Measurements from ENCODE around the gene CTNND2.
"Not testable (repeated sequence)": the region's sequence is repeated elsewhere in the genome, so short reads cannot be mapped to it uniquely, and the experiment has no call there.

The CTNND2 gene

DNA sequence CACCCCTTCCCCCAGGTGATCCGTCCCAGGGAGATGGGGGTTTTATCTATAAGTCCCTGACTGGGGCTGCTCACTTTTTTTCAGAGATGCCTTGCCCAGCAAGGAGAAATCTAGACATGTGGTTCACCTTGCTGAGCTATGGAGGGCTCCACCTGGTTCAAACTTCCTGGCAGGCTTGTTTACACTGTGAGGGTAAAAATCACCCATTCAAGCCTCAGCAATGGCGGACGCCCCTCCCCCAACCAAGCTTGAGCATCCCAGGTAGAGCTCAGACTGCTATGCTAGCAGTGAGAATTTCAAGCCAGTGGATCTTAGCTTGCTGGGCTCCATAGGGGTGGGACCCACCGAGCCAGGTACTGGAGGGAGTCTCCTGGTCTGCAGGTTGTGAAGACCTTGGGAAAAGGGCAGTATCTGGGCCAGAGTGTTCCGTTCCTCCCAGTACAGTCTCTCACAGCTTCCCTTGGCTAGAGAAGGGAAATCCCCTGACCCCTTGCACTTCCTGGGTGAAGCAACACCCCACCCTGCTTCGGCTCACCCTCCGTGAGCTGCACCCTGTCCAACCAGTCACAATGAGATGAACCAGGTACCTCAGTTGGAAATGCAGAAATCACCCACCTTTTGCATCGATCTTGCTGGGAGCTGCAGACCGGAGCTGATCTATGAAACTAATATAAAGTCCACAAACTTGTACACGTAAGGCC is 231.7 kb downstream of the CTNND2 start:
- DNase-seq: no peak

DNA sequence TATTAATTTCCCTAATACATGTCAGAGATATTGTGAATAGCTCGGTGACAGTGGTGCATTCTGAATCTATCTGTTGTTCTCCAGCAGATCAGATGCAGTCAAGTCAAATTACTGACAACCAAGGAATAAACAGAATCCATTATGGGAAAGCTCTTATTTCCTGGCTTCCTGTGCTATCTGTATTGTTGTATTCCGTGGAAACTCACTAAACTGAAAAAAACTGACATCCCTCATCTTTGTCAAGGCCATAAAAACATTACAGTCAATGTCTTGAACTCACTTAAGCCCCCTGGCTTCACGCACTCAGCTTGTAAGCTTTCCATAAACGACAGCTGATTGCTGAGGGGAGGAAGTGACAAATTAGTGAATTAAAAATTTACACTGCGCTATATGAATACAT is 245.9 kb downstream of the CTNND2 start:
- DNase-seq: no peak

DNA sequence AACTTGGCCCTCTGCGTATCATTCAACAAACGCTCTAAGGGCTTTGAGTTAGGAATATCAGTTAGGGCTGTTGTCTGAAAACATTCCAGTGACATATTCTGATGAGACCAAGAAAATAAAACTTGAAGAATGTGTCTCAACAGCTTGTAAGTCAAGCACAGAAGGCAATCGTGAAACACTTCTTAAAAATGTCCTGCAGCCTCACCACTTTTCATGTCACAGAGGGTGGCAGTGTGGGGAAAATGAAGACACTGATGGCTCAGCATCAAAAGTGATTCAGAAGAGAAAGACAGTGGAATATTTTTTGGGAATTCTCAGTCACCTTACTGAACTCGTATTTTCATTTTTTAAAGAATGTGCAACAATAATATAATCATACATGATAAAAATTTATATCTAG is 247.3 kb downstream of the CTNND2 start:
- DNase-seq: no peak

DNA sequence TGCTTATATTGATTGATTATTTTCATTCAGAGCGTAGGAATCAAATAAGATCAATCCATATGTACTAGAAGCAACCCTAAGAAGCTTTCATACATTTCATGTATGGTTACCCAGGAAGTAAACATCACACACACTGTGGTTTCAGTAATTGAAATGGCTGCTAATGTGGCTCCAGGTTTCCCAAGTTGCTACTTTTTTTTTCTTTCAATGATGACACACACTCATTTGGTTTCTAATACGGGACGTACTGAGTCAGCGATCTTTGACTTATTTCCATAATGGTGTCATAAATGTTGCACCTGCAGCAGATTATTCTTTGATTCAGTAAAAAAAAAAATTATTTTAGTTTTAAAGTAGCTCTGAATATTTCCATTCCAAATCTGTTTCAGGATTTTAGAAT is 248.6 kb downstream of the CTNND2 start:
- no peak for DNase-seq

DNA sequence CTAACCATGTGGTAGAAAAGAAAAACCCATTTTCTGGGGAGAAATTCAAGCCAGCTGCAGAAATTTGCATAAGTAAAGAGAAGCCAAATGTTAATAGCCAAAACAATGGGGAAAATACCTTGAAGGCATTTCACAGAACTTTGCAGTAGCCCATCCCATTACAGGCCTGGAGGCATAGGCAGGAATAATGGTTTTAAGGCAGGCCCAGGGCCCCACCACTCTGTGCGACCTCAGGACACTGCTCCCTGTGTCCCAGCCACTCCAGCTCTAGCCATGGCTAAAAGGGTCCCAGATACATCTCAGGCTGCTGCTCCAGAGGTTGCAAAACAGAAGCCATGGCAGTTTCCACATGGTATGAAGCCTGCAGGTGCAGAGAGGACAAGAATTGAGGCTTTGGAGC is 253.3 kb downstream of the CTNND2 start:
- no peak for DNase-seq

DNA sequence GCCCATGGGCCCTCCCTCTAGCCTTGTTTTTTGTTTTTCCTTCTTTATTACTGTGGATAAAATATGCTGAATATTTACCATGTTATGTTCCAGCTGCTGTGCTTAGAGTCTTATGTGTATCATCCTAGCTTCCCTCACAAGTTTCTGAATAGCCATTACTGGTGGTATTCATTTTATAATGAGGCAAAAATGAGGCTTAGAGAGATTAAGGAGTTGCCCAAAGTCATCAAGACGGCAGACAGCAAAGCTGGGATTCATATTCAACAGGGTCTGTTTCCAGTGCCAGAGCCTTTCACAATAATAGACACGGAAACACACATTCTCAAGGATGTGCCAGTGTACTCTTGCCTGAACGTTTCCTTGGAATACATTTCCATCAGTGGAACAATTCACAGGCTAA is 258.1 kb downstream of the CTNND2 start:
- DNase-seq: no peak

DNA sequence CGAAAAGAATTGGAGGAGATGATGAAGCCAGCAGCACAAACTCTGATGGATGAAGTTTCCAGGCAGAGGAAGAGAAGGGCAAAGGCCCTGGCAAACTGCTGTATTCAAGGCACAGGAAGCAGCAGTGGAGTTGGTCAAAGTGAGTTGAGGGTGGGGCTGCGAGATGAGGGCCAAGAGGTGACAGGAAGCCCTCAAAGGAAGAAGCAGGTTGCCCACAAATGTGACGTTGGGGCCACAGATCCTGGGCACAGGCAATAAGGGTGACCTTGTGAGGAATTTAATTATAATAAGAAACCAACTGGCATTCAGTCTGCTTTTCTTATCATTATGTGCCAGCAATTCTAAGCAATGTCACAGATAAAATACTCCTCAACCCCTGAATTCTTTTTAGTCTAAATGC is 261.8 kb downstream of the CTNND2 start:
- no peak for DNase-seq

DNA sequence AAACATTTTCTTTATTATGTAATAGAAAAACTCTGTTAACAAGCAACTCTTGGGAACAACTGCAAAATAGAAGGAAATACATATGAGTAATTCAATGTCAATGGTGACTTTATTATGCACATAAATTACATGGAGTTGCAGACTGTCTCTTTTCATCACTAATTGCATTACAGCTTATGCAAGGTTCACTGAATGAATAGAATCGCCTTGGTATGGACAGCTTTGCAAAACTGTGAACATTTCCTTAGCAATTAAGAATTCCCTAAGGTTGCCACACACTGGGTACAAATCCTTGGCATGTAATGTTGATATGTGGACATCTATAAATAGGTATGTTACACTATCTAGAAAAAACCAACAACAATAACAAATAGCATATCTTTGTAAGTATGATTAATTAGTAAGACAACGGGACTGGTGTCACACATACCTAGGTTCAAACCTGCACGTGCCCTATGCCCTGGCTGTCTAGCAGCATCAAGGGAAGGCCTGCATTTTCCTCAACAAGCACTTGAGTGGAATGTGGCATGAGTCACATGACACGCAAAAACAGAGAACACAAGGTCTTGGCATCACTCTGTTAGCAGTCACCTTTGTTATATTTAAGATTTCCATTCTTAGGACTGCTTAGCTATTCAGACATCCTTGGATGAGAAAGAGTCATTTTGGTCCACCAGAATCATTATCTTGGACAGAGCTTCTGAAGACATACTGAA is 263.9 kb downstream of the CTNND2 start:
- DNase-seq: no peak

DNA sequence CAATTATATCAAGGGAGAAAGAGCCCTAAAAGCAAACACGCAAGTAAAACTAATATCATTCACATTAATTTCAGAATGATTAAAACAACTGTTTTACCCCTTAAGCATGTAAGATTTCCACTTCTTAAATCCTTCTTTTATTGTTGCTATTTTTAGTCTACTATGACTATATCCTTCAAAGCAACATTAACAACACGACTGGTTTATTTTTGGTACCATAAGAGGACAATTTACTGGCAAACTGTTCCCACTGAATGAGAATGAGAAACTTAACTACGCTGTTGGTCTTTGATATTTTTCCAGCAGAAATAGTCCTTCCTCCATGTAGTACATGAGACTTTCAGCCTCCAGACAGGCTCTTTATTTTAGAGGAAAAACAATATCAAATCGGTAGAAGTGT is 281.5 kb downstream of the CTNND2 start:
- DNase-seq: no peak

DNA sequence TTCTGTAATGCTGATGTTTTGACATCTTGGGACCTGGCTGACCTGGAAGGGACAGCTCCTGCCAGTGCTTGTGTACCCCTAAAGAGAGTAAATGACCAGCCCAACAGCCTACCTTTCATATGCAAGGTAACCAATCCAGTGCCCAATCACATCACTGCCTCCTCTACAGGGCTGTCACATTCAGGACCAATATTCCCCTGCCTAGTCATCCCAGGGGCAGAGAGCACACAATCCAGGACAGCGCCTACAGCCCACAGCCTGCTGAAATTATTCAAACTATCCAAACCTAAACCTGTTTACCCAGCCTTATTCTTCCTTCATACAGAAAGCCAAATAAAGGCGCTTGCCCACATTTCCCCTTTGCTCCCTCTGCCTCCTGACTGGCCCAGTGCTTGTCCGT is 284.1 kb downstream of the CTNND2 start:
- DNase-seq: no peak

DNA sequence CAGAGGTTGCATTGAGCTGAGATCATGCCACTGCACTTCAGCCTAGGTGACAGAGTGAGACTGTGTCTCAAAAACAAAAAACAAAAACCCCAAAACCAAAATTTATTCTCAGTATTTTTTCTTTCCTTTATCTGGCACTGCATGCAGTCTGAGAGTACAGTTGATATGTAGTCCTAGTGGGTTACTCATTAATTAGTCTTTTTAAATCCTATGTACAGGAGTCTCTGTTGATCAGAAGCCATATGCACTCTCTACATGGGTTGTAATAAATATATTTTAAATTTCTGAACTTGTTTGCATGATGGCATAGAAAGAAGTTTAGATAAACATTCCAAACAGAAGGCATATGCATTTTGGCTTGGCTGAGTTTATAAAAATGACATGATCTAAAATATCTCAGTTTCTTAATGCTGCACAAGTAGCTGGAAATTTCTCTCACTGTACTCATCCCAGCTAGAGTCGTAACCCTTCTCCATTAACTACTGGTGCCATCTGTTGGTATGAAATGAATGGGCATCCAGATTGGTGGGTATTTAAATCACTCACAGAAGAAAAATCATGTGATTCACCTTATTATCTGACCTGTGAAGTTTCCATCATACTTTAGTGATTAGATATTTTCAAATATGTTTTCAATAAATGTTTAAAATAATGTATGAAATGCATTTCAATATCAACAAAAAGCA is 284.8 kb downstream of the CTNND2 start:
- no peak for DNase-seq

DNA sequence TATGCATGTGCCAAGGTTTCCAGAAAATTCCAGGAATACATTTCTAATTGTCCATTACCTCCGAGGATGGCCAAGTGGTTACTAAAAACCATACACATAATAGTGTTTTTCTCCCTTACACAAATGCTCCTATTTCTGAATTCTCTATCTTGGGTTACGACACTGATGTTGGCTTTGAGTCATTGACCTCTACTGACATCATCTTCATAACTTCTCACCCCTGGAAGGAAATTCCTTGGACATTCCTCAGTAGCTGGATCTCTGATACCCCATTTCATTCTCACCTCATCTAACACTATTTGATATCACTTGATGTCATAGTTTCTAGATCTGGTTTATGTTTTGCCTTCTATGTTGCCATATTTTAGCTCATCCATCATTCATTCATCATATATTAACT is 287.2 kb downstream of the CTNND2 start:
- DNase-seq: no peak

DNA sequence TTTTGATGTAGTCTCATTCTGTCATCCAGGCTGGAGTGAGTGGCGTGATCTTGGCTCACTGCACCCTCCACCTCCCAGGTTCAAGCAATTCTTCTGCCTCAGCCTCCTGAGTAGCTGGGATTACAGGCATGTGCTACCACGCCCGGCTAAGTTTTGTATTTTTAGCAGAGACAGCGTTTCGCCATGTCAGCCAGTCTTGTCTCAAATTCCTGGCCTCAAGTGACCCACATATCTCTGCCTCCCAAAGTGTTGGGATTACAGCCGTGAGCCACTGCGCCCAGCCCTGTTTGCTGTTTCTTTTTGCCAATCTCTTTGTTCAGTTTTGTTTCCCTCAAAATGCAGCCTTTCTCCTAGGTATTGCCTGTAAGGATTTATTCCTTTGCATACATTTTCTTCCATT is 287.6 kb downstream of the CTNND2 start:
- not testable (repeated sequence) for DNase-seq

DNA sequence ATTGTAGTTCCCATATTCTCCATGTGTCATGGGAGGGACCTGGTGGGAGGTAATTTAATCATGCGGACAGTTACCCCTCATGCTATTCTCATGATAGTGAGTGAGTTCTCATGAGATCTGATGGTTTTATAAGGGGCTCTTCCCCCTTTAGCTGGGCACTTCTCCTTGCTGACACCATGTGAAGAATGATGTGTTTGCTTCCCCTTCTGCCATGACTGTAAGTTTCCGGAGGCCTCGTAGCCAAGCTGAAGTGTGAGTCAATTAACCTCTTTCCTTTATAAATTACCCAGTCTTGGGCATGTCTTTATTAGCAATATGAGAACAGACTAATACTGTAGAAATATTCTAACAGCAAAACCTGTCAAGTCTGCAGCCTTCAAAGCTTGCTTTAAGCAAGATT is 293.2 kb downstream of the CTNND2 start:
- DNase-seq: no peak

DNA sequence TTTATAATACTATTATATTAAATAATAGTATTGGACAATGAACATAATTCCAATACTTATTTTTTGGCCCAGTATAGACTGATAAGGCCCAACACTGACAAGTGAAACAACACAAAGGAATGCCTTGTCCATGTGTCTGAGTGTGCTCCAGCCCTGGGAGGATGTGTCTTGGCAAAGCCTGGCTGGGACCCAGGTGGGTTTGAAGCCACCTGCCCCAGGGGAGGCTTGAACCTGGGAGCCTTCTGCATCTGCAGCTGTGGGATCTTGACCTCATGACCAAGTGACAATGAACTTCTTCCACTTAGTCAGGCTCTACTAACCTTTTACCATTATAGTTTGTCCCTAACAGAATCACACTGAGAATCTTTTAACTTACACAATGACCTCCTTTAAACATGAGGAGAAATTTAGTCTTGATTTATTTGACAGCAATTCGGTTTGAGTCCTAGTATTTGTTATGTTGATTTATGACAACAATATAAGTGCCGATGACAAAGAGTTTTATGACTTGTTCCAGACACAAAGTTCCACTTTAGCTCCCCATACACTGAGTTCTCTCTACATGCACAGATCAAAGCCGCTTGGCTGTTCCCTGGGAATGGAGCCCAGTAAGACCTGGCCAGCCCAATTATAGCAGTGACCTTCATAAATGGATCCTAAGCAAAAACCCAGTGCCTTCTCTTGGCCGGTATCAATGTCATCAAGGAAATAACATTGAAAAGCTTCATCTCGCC is 294.5 kb downstream of the CTNND2 start:
- DNase-seq: no peak

DNA sequence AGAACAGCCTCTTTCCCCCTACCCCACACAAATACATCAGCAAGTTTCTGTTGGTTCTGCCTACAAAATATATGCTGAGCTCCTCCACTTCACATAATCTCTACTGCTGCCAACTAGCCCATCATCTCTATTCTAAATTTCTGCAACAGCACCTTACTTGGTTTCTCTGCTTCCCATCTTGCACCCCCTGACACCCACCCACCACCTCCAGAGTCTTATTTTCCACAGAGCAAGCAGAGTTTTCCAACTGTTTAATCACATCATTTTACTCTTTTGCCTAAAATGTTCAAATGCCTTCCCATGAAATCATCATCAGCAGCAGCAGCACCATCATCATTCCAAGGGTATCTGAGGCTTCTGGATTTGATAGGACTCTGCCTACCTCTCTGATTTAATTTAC is 295.7 kb downstream of the CTNND2 start:
- DNase-seq: no peak

DNA sequence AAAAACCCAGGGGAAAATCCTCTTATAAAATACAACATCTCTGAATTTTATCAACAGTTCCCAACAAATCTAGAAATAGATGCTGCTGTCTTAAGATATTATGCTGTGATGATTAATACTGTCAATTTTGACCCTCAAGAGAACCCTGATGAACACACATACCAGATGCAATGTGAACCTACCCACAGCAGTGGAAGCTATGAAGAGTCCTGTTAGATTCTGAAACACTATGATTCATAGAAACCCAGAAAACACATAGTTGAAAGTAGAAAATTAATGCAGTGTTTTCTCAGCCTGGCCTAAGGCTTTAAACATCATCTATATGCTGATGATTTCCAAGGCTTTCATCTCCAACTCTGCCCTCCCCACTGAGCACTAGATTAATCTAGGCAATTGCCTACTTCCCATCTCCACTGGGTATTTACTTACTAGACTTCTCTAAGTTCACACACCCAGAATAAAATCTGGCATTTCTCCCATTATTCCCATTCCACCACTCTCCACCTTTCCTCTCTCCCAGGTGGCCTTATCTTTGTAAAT is 296.2 kb downstream of the CTNND2 start:
- no peak for DNase-seq

DNA sequence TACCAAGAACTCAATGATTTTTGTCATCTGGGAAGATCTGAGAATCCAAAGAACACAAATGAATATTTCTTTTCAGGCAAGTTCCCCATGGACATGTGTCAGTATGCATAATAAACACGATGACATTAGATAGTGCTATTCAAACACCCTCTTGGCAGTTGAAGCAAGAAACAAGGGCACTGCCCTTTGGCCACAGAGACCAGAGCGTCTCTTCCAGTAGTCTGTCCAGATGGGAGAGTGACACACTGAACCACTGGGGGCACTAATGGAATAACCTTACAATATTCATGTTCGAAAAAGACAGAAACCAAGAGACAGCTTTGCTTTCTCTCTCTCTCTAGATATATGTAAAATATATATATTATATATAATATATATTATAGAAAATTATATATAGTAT is 301.9 kb downstream of the CTNND2 start:
- DNase-seq: no peak

DNA sequence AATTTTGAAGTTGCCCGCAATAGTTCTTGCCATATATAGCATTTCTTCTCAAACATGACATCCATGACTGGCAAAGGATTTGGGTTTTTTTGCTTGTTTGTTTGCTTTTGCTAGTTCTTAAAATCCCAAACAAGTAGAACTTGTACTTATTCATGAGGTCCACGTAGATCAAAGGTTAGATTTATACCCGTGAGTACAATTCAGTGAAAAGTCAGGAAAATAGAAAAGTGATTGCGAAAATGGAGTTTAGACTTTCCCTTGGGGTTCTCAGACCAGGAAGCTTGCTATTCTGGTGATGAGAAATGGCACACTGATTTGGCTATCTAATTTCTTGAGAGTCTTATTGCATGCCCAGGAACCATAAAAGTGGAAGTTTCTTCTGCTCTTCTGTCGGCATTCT is 304.7 kb downstream of the CTNND2 start:
- no peak for DNase-seq

DNA sequence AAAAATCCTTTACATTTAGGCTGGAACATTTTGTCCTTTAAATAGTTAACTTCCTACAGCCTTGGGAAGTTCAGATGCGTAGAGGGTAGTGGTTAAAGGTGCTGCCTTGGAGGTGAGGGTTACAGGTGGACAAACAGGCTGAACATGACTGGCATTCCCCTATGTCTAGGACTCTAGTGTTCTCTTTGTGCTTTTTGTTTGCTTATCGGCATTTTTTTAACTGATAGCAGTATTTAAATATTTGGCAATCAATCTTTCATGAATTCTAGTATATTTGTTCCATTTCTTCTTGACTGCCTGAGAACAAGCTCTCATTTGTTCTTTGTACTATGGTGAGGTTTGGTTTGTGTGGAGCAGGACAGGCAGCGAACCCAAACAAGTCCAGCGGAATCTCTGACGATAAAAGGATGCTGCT is 307.6 kb downstream of the CTNND2 start:
- no peak for DNase-seq

DNA sequence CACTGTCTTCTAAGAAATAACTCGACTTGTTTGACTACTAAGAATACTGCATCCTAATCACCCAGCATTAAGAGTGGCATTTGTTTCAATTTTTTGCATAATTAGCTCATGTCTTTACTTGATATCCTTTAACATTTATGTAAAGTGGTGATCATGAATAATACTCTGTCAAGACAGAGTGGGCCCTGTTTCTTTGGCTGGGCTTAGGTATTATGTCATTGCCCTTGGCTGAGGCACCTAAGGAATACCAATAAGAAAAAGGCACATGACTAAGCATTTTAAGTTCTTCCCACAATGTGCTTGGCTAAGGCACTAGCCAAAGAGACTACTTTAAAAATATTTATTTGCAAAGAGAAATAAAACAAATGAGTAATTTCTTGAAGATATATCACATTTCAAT is 308.1 kb downstream of the CTNND2 start:
- no peak for DNase-seq

DNA sequence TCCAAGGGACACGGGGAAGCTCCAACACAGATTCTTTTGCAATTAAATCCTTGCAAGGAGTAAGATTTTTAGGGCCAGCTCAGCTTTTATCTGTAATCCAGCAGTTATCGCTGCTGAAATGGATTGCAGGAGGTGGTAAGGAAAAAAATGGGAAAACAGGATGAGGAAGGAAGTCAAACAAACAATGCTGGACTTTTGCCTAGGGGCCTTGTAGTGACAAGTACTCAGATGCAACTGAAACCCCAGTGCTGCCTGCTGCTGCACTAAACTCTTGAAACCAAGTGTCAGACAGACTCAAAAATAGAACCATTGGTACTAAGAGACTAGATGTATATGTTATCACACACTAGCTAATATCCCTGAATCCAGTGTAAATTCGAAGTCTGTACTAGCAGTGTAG is 309.2 kb downstream of the CTNND2 start:
- DNase-seq: no peak

DNA sequence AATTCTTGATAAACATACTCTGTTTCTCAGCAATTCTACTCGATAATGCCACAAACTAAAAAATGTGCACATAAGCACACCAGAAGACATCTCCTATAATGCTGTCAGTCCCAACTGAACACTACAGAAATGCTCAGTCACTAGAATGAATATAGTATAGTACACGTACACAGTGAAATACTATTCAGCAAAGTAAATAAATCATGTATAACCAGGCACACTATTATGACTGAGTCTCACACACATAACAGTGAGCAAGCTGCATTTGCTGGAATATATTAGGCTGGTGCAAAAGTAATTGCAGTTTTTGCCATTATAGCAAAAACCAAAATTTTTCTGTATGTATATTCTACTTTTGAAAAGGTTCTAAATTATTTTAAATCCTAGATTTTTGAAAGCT is 310.2 kb downstream of the CTNND2 start:
- no peak for DNase-seq
